Thyroid gland (tissue), 4 donors: Measurements from ENCODE around the gene TRAK1. TPM values are rescaled to one million over a fixed set of nuclear protein-coding genes. Genes with fewer than 3 reads are reported as not detected.

Source experiments
- DNase-seq, 2 donors: peaks; one replicate each; pipeline ENCODE4 v3.0.0-alpha.2; 2019
- H3K27ac ChIP-seq, 3 donors: fragments of 200-600 bp; sonication (generic); 1 replicate in 2 of 3; 2 replicates in 1 of 3; pipeline ENCODE4 v1.5.1; 2016 to 2019; ENCODE audit warnings: mild to moderate bottlenecking in 1 of 3, moderate library complexity in 1 of 3
- H3K27me3 ChIP-seq: fragments of 200-600 bp; sonication (generic); one replicate; pipeline ENCODE4 v1.5.1; 2019
- H3K36me3 ChIP-seq, 2 donors: fragments of 200-600 bp; sonication (generic); one replicate each; pipeline ENCODE4 v1.5.1; 2016 to 2019
- H3K4me1 ChIP-seq, 2 donors: fragments of 200-600 bp; sonication (generic); one replicate each; pipeline ENCODE4 v1.5.1; 2017 to 2019
- H3K4me3 ChIP-seq, 3 donors: fragments of 200-600 bp; sonication (generic); replicated peaks in 1 of 3; 1 replicate in 2 of 3; 2 replicates in 1 of 3; pipeline ENCODE4 v1.5.1; 2016; ENCODE audit warnings: mild to moderate bottlenecking in 1 of 3
- H3K9me3 ChIP-seq: fragments of 200-600 bp; sonication (generic); one replicate; pipeline ENCODE4 v1.5.1; 2017
- POLR2A ChIP-seq, 2 donors: fragments of 450-650 bp; IDR thresholded peaks; one replicate each; pipeline ENCODE4 v1.6.1; 2017; ENCODE audit warnings: antibody characterized with exemption in 2 of 2, mild to moderate bottlenecking in 2 of 2, moderate library complexity in 1 of 2
- WGBS, 2 donors: methylation state at CpG; one replicate each; pipeline ENCODE4 v1.1.5; 2017; 5-methylcytosine and 5-hydroxymethylcytosine counted together
- intact Hi-C: fragments of 100-400 bp; cut with DNase I; formaldehyde crosslinking; loops from one replicate; pipeline ENCODE4 v1.15.1; 2023
- total RNA-seq, 4 donors: library from RNA; depleted of rRNA; stranded (reverse); fragments of >200 nt; gene quantifications; one replicate each; pipeline ENCODE4 v1.2.3, GENCODE V29; 2016
- TF ChIP-seq, protein P1 (sequence below), 6 experiments: fragments of 200-600 bp in 3 of 6; fragments of 450-650 bp in 3 of 6; sonication (generic) in 3 of 6; IDR thresholded peaks; one replicate each; pipeline ENCODE4 v1.5.1; 2016 to 2019; ENCODE audit warnings: antibody characterized with exemption in 6 of 6, mild to moderate bottlenecking in 2 of 6, inconsistent platforms in 1 of 6, moderate library complexity in 1 of 6

Gene TRAK1
- total RNA-seq, 4 donors from 2014 or later = 46.1 to 87.8 (median 76.4) TPM

DNA sequence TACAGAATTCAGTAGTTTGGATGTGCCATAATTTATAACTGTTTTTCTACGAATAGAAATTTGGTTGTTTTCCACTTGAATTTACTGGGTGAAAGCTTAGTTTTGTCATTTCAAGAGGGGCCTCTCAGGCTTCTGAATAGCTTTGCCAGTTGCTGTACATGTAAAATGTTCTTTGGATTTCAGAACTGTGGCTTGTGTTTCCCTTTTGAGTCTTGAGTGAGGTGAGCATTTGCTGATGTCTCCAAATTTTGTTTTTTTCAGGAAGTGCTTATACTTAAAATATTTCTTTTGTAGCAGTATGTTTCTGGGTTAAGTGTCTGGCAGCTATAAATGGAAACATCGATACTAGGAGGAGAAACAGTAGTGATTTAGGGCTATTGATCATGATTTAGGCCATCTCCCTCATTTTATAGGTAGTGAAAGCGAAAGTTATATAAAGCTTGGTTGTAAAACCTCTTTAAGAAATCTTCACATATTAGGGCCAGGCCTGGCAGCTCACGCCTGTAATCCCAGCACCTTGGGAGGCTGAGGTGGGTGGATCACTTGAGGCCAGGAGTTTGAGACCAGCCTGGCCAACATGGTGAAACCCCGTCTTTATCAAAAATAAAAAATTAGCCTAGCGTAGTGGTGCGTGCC, 9.2 kb upstream of the TRAK1 start:
- Histone ChIP-seq H3K4me1 (peaks cover 63 to 75% of the 10 kb centered on the region in 2 donors), H3K9me3 (no peaks in the 10 kb centered on the region), H3K27me3 (no peaks in the 10 kb centered on the region), H3K4me3 (no peak overlapping the region), H3K36me3 (no peaks in the 10 kb centered on the region), H3K27ac (peak overlapping the region; percentile 52 to 91 (median 81))
- TF ChIP-seq POLR2A (IDR thresholded peaks at IDR 0.05) = no peak
- TF ChIP-seq, protein P1, sequence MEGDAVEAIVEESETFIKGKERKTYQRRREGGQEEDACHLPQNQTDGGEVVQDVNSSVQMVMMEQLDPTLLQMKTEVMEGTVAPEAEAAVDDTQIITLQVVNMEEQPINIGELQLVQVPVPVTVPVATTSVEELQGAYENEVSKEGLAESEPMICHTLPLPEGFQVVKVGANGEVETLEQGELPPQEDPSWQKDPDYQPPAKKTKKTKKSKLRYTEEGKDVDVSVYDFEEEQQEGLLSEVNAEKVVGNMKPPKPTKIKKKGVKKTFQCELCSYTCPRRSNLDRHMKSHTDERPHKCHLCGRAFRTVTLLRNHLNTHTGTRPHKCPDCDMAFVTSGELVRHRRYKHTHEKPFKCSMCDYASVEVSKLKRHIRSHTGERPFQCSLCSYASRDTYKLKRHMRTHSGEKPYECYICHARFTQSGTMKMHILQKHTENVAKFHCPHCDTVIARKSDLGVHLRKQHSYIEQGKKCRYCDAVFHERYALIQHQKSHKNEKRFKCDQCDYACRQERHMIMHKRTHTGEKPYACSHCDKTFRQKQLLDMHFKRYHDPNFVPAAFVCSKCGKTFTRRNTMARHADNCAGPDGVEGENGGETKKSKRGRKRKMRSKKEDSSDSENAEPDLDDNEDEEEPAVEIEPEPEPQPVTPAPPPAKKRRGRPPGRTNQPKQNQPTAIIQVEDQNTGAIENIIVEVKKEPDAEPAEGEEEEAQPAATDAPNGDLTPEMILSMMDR (IDR thresholded peaks at IDR 0.05) = no peak
- 71 to 81% methylated on average over 7 of the region's 7 CpGs for WGBS, 2 donors
- intact Hi-C loops = no loop called here
- no peak for DNase-seq

DNA sequence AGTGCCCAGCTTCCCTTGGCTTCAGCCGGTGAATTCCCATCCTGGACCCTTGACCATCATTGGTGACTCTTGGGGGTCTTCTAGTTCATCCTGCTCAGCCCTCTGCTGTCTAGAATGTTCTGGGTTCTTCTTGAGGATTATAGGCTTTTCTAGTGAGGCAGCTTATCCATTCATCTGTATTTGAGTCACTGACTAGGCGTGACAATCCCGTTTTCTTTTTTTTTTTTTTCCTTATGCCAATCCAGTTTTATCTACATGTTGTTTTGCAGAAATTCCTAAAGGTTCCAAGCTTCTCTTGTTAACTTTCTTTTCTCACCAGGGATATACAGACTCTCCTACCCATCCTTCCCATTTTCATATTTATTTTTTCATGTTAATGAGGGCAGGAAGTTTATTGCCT, 6.6 kb upstream of the TRAK1 start:
- Histone ChIP-seq H3K4me1 (peaks cover 71 to 79% of the 10 kb centered on the region in 2 donors), H3K36me3 (no peaks in the 10 kb centered on the region), H3K4me3 (no peak overlapping the region), H3K9me3 (no peaks in the 10 kb centered on the region), H3K27me3 (no peaks in the 10 kb centered on the region), H3K27ac (peak overlapping the region in 1 of 3 donors; percentile 51)
- WGBS, 2 donors = 82 to 89% methylated on average over 3 of the region's 3 CpGs
- intact Hi-C loops = no loop called here
- no peak for DNase-seq
- TF ChIP-seq, protein P1 (IDR thresholded peaks at IDR 0.05) = no peak
- TF ChIP-seq POLR2A (IDR thresholded peaks at IDR 0.05) = no peak

DNA sequence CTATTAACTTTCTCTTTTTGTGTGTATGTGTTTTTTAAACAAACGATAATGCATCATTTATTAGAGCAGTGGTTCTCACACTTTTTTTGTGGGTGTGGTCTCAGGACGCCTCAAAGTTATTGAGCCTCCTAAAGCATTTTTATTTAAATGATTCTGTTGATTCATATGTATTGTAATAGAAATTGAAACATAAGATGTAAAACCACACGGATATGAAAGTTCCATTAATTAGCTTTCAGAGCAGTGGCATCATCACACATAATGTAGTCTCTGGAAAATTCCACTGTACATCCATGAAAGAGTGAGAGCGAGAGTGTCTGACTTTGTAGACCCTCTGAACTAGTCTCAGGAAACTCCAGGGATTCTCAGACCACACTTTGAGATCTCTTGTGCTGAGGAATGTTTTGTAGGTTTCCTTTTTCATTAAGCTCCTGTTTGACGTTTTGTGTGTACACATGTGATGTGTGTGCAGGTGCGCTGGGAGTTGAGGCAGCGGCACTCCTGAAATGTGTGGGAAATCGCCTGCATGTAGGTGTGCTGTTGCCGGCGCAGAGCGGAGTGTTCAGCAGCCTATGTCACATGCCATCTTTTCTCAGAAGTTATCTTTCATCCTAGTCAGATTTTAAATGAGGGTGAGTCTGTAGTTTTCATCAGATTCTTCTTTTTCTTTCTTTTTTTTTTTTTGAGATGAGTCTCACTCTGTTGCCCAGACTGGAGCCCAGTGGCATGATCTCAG, 5.3 kb upstream of the TRAK1 start:
- Histone ChIP-seq H3K27ac (no peak overlapping the region), H3K4me3 (no peak overlapping the region), H3K36me3 (no peaks in the 10 kb centered on the region), H3K27me3 (no peaks in the 10 kb centered on the region), H3K4me1 (peaks cover 71 to 79% of the 10 kb centered on the region in 2 donors), H3K9me3 (no peaks in the 10 kb centered on the region)
- no peak for TF ChIP-seq POLR2A (IDR thresholded peaks at IDR 0.05)
- TF ChIP-seq, protein P1 (IDR thresholded peaks at IDR 0.05) = no peak
- DNase-seq = no peak
- intact Hi-C loops = no loop called here
- WGBS, 2 donors = 88 to 94% methylated on average over 11 of the region's 11 CpGs

DNA sequence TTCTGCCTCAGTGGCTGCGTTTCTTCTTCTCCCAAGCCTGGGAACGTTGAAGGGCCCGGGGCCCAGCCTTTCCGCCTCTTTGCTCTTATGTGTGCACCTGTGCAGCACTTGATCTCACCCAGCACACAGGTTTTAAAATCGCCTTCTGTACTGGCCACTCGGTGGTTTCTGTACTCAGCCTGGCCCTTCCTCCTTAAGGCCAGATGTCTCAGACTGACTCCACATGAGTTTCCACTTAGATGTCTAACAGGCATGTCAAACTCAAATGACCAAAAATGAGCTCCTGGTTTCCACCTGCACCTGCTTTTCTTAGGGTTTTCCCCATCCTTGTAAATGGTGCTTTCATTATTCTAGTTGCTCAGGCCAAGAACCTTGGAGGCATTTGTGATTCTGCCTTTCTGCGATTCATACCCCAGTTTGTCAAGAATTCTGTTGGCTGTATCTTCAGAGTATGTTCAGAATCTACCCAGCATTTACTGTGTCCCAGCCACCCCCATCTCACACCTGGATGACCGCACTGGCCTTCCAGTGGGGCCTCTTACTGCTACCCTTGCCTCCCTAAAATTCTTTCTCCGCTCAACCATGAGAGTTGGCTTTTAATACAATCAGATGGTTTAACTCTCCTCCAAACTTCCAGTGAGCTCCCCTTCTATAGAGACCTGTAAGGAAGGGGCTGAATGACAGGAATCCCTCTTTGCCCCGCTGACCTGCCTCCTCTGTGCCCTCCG, 2.2 kb upstream of the TRAK1 start:
- WGBS, 2 donors = 33 to 50% methylated on average over 11 of the region's 11 CpGs
- peak overlapping the region; percentile 85 to 95 (median 89) for H3K27ac ChIP-seq
- peaks cover 67 to 76% of the 10 kb centered on the region in 2 donors for H3K4me1 ChIP-seq
- TF ChIP-seq, protein P1 (IDR thresholded peaks at IDR 0.05) = no peak
- TF ChIP-seq POLR2A (IDR thresholded peaks at IDR 0.05) = no peak
- H3K36me3 ChIP-seq = no peaks in the 10 kb centered on the region
- H3K9me3 ChIP-seq = no peaks in the 10 kb centered on the region
- peak; percentile 77 to 78 for DNase-seq
- H3K4me3 ChIP-seq = no peak overlapping the region
- intact Hi-C loops = no loop called here
- no peaks in the 10 kb centered on the region for H3K27me3 ChIP-seq
